ENCODE data around the gene ATF6.
A peak's percentile ranks its signal among the peaks of the same experiment; 100 is the strongest.
"Not testable (repeated sequence)": the region's sequence is repeated elsewhere in the genome, so short reads cannot be mapped to it uniquely, and the experiment has no call there.

The ATF6 gene, protein sequence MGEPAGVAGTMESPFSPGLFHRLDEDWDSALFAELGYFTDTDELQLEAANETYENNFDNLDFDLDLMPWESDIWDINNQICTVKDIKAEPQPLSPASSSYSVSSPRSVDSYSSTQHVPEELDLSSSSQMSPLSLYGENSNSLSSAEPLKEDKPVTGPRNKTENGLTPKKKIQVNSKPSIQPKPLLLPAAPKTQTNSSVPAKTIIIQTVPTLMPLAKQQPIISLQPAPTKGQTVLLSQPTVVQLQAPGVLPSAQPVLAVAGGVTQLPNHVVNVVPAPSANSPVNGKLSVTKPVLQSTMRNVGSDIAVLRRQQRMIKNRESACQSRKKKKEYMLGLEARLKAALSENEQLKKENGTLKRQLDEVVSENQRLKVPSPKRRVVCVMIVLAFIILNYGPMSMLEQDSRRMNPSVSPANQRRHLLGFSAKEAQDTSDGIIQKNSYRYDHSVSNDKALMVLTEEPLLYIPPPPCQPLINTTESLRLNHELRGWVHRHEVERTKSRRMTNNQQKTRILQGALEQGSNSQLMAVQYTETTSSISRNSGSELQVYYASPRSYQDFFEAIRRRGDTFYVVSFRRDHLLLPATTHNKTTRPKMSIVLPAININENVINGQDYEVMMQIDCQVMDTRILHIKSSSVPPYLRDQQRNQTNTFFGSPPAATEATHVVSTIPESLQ

GRCh38 chr1:161766102-161766981, at the start of gene ATF6:
TSS of gene ATF6 (plus strand) at chr1:161766320. CDS start at chr1:161766361, 41 bp downstream.
- DNase-seq = peak; percentile 97

DNA sequence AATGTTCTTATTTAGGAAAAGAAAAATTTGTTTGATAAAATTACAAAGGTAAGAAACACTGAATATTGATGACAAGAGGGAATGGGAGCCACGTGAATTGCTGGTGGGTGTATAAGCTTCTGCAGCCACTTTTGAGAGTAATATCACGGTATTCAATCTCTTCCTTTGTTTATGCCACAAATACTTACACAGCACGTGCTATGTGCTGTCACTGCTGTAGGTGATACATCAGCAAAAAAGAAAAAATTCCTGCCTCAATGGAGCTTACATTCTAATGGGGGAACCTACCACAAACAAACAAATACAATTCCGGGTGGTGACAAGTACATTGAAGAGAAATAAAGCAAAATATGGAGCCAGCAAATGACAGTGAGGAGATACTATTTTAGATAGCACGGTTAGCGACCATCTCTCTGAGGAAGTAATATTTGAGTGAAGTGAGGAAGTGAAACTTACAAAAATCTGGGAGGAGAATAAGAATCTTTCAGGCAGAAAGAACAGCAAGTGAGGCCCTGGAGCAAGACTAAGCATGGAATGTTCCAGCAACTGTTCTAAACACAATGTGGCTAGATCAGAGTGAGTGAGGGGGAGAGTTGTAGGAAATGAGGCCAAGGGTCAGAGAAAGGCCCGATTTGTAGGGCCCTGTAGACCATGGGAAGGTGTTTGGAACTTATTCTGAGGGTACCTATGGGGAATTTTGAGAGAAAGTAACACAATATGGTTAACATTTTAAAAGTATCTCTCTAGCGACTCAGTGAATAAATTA, 47.4 kb upstream of the ATF6 start:
- DNase-seq = no peak

DNA sequence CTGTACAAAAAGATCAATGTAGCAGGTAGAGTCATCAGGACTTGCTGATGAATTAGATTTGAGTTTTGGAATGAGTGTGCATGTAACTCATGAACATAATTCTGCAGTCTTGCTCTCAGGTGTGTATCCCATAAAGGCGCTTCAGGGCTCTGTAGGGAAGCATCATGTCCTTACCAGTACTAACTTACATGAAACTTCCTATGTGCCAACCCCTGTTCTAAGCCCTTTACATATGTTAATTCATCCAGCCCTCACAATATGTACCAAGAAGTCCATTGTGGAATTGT, 46.9 kb upstream of the ATF6 start:
- no peak for DNase-seq

DNA sequence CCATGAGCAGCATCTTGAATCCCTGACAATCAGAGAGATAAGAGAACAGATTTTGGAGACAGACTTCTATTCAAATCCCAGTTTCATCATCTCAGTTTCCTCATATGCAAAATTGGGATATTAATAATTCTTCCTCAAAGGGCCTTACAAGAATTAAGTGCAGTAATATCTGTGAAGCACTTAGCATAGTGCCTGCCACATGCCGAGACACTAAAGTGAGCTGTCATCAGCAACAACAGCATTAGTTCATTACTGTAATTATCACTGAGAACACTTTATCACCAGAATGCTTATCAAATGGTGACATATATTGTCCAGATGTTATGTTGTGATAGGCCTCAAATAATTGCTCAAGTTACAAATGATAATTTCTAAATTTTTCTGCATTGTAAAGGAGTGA, 45.7 kb upstream of the ATF6 start:
- no peak for DNase-seq

DNA sequence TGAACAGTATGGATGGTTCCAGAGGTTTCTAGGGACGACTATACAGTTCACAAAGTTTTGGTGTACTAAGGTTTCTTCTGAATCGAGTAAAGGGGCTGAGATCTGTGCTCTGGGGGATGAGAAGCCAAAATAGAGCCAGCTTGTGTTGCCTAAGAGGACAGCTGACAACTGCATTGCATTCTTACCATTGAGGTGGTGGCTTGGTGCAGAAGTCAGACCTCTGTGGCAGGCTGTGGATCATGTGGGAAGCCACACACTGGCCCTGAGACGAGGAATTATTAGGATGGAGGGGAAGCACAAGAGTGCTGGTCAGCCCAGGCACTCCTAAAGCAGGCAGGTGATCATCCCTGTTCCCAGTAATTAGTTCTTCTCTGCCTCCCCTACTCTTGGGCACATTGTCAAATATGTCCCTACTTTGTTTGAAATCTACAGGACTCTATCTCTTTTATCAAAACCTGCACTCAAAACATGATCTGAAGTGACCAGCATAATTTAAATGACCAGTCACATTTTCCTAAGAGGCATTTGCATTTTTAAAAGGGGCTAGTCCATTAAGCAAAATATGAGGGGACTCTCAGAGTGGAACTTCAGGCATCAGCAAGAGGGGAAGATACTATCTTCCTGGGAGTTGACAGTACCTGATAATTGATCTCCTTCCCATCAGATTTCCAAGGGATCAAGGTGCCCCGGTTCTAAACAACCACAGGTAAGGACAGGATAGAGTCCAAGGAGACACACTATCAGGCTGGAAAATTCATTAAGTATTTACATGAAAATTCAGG, 45.0 kb upstream of the ATF6 start, which contains the start of gene FCRLB:
TSS of gene FCRLB (plus strand) at position 589 of the 782 bp plus-strand sequence. CDS start 1,129 bp downstream, outside the sequence.
- no peak for DNase-seq

- no peak for DNase-seq
Observed at GRCh38 chr1:161721738-161722343, 44.3 kb upstream of the ATF6 start.

- no peak for DNase-seq
Observed at GRCh38 chr1:161722406-161722805, 43.7 kb upstream of the ATF6 start.

- DNase-seq = no peak
Observed at GRCh38 chr1:161723459-161724141, 42.5 kb upstream of the ATF6 start.

DNA sequence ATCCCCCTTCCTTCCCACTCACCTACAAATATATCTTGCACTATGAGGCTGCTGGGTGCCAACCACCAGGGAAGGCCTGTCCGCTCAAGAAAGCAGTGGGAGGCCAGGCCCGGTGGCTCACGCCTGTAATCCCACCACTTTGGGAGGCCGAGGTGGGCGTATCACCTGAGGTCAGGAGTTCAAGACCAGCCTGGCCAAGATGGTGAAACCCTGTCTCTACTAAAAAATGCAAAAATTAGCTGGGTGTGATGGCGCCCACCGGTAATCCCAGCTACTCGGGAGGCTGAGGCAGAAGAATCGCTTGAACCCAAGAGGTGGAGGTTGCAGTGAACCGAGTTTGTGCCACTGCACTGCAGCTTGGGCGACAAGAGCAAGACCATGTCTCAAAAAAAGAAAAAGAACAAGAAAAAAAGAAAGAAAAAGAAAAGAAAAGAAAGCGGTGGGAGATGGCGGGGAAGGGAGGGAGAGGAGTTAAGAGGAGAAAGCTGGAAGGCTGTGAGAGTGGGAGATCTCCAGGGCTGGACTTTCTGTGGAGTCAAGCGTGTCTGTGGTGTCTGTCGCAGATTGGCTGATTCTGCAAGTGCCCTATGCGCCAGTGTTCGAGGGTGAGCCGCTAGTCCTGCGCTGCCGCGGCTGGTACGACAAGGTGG, 40.7 kb upstream of the ATF6 start:
- not testable (repeated sequence) for DNase-seq

- peak; percentile 65 for DNase-seq
Observed at GRCh38 chr1:161725908-161726472, 40.1 kb upstream of the ATF6 start.

- peak; percentile 87 for DNase-seq
Observed at GRCh38 chr1:161726473-161727255, 39.5 kb upstream of the ATF6 start.

DNA sequence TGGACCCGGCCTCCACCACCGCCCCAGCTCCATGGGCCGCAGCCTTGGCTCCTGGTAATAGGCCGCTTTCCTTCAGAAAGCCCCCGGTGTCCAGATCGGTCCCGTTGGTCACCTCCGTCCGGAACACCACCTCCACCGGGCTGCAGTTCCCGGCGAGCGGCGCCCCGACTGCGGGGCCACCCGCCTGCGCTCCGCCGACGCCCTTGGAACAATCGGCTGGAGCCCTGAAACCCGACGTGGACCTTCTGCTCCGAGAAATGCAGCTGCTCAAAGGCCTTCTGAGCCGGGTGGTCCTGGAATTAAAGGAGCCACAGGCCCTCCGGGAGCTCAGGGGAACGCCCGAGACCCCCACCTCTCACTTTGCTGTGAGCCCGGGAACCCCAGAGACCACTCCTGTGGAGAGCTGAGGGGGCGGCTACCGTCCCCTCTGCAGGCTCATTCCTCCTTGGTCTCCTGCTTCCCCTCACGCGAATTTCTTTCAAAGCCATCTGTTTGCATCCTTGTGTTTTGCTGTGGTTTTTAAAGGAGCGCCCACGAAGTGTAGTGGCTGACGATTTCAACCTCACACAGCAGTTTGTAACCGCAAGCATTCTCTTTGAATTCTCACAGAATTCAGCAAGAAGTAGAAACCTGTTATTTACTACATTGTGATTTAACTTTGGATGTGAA, 38.7 kb upstream of the ATF6 start:
- no peak for DNase-seq

- DNase-seq = no peak
Observed at GRCh38 chr1:161728376-161729226, 37.5 kb upstream of the ATF6 start.

GRCh38 chr1:161730050-161730564, 36.0 kb upstream of the ATF6 start:
- no peak for DNase-seq

- no peak for DNase-seq
Observed at GRCh38 chr1:161731241-161731640, 34.9 kb upstream of the ATF6 start.

GRCh38 chr1:161731981-161732718, 34.0 kb upstream of the ATF6 start:
- no peak for DNase-seq
